Ovary (tissue), 9 donors: ENCODE results near the gene CAPN13. TPM values are rescaled to one million over a fixed set of nuclear protein-coding genes. Genes with fewer than 3 reads are reported as not detected.

Experiments used
- DNase-seq, 5 donors: peaks; one replicate each; pipeline ENCODE4 v3.0.0-alpha.2; 2019 to 2020
- H3K27ac ChIP-seq, 2 donors: fragments of 200-600 bp; one replicate each; pipeline versions ENCODE4 v1.5.1 to v1.8.0; 2019 to 2022
- H3K27me3 ChIP-seq: fragments of 200-600 bp; one replicate; pipeline ENCODE4 v1.8.0; 2022
- H3K36me3 ChIP-seq: fragments of 200-600 bp; sonication (generic); one replicate; pipeline ENCODE4 v1.5.1; 2019
- H3K4me1 ChIP-seq: one replicate; pipeline ENCODE4 v1.8.1; 2013; ENCODE audit warnings: mild to moderate bottlenecking, moderate library complexity; ENCODE audit not compliant: insufficient read depth
- H3K4me3 ChIP-seq: fragments of 200-600 bp; sonication (generic); one replicate; pipeline ENCODE4 v1.5.1; 2017
- H3K9me3 ChIP-seq, 2 donors: fragments of 200-600 bp in 1 of 2; sonication (generic) in 1 of 2; one replicate each; pipeline versions ENCODE4 v1.5.1 to v1.8.1; 2013 to 2019; ENCODE audit warnings: mild to moderate bottlenecking in 1 of 2, moderate library complexity in 1 of 2
- CTCF ChIP-seq, 3 donors: fragments of 450-650 bp in 2 of 3; fragments of 200-600 bp in 1 of 3; IDR thresholded peaks; one replicate each; pipeline versions ENCODE4 v1.5.1 to v1.8.0; 2016 to 2022; ENCODE audit warnings: antibody characterized with exemption in 3 of 3, mild to moderate bottlenecking in 1 of 3
- EP300 ChIP-seq: sonication (generic); formaldehyde crosslinking; IDR thresholded peaks from one replicate; pipeline ENCODE4 v1.6.1; 2017; ENCODE audit warnings: antibody characterized with exemption
- POLR2A ChIP-seq: fragments of 450-650 bp; IDR thresholded peaks from one replicate; pipeline ENCODE4 v1.6.1; 2017; ENCODE audit warnings: antibody characterized with exemption, mild to moderate bottlenecking, moderate library complexity
- whole genome bisulfite sequencing, 3 donors: extraction: QIAGEN DNeasy Blood & Tissue Kit in 1 of 3; methylation state at CpG; one replicate each; pipeline versions ENCODE4 v1.1.5 to v1.1.7; 2013 to 2017; 5-methylcytosine and 5-hydroxymethylcytosine counted together
- intact Hi-C, 4 donors: fragments of 100-400 bp; cut with DNase I; formaldehyde crosslinking; loops; one replicate each; pipeline versions ENCODE4 v1.11.0 to v1.15.1; 2022 to 2023
- polyA plus RNA-seq, 2 donors: library from polyadenylated mRNA; stranded (reverse); fragments of 200-250 nt in 1 of 2; fragments of 350-450 nt in 1 of 2; fragmentation: Illumina TruSeq in 1 of 2; extraction: RNeasy Lipid Tissue Mini Kit (QIAGEN cat#74804) in 1 of 2; gene quantifications; one replicate each; pipeline ENCODE4 v1.2.3, GENCODE V29; 2013 to 2014
- total RNA-seq, 7 donors: library from RNA; depleted of rRNA in 2 of 7; stranded (reverse); fragments of >200 nt in 2 of 7; fragmentation: NEBNext Ultra II Directional in 3 of 7; extraction: Animal tissue kit (Norgen Biotek cat#: 25700) in 3 of 7; gene quantifications; one replicate each; pipeline versions ENCODE4 v1.1.0 to v1.2.4, GENCODE V29; 2016 to 2023
- donor health status: DM: no; HTN: no; CAD: no; lungs with moderate emphysema.
- donor health status: DM: no; HTN: no; CAD: no.
- donor health status: Bipolar disorder and iron deficiency.
- donor health status: DM: yes; HTN: yes; CAD: no.
- donor health status: DM: no; HTN: no; CAD: no.
- donor health status: DM: yes; HTN: yes; CAD: no.

The CAPN13 gene
- total and polyA plus RNA-seq, 9 donors: 0.05 to 2.5 (median 0.30) TPM; not detected in 4

GRCh38 chr2:30798536-30798991 lies 8.7 kb downstream of the CAPN13 start:
- H3K9me3 ChIP-seq: no peaks in the 10 kb centered on the region
- no peak overlapping the region for H3K4me3 ChIP-seq
- 37 to 46% (median 41%) methylated on average over 6 of the region's 6 CpGs for WGBS, 3 donors
- no peak for DNase-seq
- no peaks in the 10 kb centered on the region for H3K27me3 ChIP-seq
- H3K27ac ChIP-seq: no peak overlapping the region
- TF ChIP-seq EP300: no peak
- TF ChIP-seq POLR2A: no peak
- TF ChIP-seq CTCF (IDR thresholded peaks at IDR 0.05): no peak
- no peaks in the 10 kb centered on the region for H3K36me3 ChIP-seq
- intact Hi-C loops: no loop called here
- H3K4me1 ChIP-seq: no peaks in the 10 kb centered on the region

GRCh38 chr2:30797381-30798015 lies 9.7 kb downstream of the CAPN13 start:
- TF ChIP-seq CTCF (IDR thresholded peaks at IDR 0.05) (no peak), EP300 (no peak), POLR2A (no peak)
- no peaks in the 10 kb centered on the region for H3K4me1 ChIP-seq
- H3K36me3 ChIP-seq: no peaks in the 10 kb centered on the region
- H3K27me3 ChIP-seq: no peaks in the 10 kb centered on the region
- WGBS, 3 donors: 82 to 84% (median 83%) methylated on average over 8 of the region's 8 CpGs
- intact Hi-C loops: no loop called here
- H3K9me3 ChIP-seq: no peaks in the 10 kb centered on the region
- no peak for DNase-seq
- no peak overlapping the region for H3K4me3 ChIP-seq
- H3K27ac ChIP-seq: no peak overlapping the region

DNA sequence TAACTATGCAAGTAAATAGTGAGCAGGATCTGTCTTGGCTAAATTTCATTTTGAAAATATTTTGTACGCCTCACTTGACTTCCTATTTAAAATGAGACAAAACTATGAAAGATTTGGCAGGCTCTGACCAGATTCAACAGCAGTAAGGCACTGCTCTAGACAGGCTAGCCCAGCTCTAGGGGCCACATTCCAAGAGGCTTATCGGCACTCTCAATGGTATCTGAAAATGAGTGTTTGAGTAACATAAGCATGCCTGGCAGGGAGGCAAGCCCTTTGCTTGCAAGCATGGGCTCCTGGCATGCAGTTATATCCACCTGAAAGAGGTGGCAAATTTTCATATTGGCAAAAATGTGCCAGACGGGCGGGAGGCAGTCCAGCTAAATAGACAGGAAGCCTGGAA lies 10.5 kb downstream of the CAPN13 start:
- no peak for DNase-seq
- 10 to 26% (median 16%) methylated on average over 4 of the region's 4 CpGs for WGBS, 3 donors
- Histone ChIP-seq H3K27me3 (no peaks in the 10 kb centered on the region), H3K9me3 (no peaks in the 10 kb centered on the region), H3K27ac (no peak overlapping the region), H3K4me1 (no peaks in the 10 kb centered on the region), H3K36me3 (no peaks in the 10 kb centered on the region), H3K4me3 (no peak overlapping the region)
- no peak for TF ChIP-seq CTCF (IDR thresholded peaks at IDR 0.05)
- intact Hi-C loops: no loop called here

DNA sequence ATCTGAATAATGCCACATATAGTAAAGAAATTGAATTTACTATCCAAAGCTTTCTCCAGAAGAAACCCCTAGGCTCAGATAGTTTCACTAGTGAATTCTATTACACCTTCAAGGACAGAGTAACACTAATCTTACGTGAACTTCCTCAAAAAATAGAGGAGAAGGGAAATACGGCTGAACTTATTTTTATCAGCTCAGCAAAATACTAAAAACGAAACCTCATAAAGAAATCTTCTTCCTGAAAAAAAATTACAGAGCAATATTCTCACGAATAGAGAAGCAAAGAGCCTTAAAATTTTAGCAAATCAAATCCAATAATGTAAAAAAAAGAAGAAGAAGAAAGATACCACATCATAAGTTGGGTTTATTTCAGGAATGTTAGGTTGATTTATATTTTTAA lies 14.7 kb downstream of the CAPN13 start:
- no peak overlapping the region for H3K4me3 ChIP-seq
- H3K4me1 ChIP-seq: no peaks in the 10 kb centered on the region
- 15 to 39% (median 20%) methylated on average over 4 of the region's 4 CpGs for WGBS, 3 donors
- H3K36me3 ChIP-seq: no peaks in the 10 kb centered on the region
- H3K9me3 ChIP-seq: no peaks in the 10 kb centered on the region
- TF ChIP-seq EP300 (no peak), CTCF (IDR thresholded peaks at IDR 0.05) (no peak)
- DNase-seq: no peak
- intact Hi-C loops: no loop called here
- no peak overlapping the region for H3K27ac ChIP-seq
- no peaks in the 10 kb centered on the region for H3K27me3 ChIP-seq
